DND-41 (cell line): Measurements from ENCODE around the gene NFIB.

Experiments used
- EZH2 ChIP-seq: IDR thresholded peaks from 3 replicates; pipeline ENCODE4 v1.6.1; 2012; ENCODE audit warnings: borderline replicate concordance, low read depth, mild to moderate bottlenecking, moderate library complexity, low read length, inconsistent platforms; ENCODE audit not compliant: severe bottlenecking
- TF ChIP-seq, protein P1 (sequence below): IDR thresholded peaks from 2 replicates; pipeline ENCODE4 v1.5.1; 2012; ENCODE audit warnings: borderline replicate concordance, low read length, moderate library complexity, mild to moderate bottlenecking; ENCODE audit not compliant: poor library complexity, severe bottlenecking; ENCODE audit errors: extremely low read depth

GRCh38 chr9:14095277-14095676 lies 218.7 kb downstream of the NFIB start:
- TF ChIP-seq, protein P1, sequence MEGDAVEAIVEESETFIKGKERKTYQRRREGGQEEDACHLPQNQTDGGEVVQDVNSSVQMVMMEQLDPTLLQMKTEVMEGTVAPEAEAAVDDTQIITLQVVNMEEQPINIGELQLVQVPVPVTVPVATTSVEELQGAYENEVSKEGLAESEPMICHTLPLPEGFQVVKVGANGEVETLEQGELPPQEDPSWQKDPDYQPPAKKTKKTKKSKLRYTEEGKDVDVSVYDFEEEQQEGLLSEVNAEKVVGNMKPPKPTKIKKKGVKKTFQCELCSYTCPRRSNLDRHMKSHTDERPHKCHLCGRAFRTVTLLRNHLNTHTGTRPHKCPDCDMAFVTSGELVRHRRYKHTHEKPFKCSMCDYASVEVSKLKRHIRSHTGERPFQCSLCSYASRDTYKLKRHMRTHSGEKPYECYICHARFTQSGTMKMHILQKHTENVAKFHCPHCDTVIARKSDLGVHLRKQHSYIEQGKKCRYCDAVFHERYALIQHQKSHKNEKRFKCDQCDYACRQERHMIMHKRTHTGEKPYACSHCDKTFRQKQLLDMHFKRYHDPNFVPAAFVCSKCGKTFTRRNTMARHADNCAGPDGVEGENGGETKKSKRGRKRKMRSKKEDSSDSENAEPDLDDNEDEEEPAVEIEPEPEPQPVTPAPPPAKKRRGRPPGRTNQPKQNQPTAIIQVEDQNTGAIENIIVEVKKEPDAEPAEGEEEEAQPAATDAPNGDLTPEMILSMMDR = no peak
- no peak for TF ChIP-seq EZH2
